ENCODE results near the gene ALDOB.

The ALDOB gene

GRCh38 chr9:101445353-101446029 is 9.9 kb upstream of the ALDOB start:
- in situ Hi-C loops (cut with MboI; ENCODE audit: low sequenced_read_pairs, unreplicated experiment) = no loop called here
- no peak for DNase-seq (ENCODE audit: low spot score)
- no peak for TF ChIP-seq CTCF (IDR thresholded peaks at IDR 0.05; ENCODE audit: borderline replicate concordance, control extremely low read depth, extremely low read depth, insufficient read depth, missing control alignments)

- in situ Hi-C loops (cut with MboI; ENCODE audit: low sequenced_read_pairs, unreplicated experiment) = no loop called here
- no peak for DNase-seq (ENCODE audit: low spot score)
- TF ChIP-seq CTCF (IDR thresholded peaks at IDR 0.05; ENCODE audit: borderline replicate concordance, control extremely low read depth, extremely low read depth, insufficient read depth, missing control alignments) = no peak
Observed at GRCh38 chr9:101443364-101443771, 7.8 kb upstream of the ALDOB start.

GRCh38 chr9:101442736-101443135 is 7.2 kb upstream of the ALDOB start:
- DNase-seq (ENCODE audit: low spot score) = no peak
- in situ Hi-C loops (cut with MboI; ENCODE audit: low sequenced_read_pairs, unreplicated experiment) = no loop called here
- TF ChIP-seq CTCF (IDR thresholded peaks at IDR 0.05; ENCODE audit: borderline replicate concordance, control extremely low read depth, extremely low read depth, insufficient read depth, missing control alignments) = no peak

- in situ Hi-C loops (cut with MboI; ENCODE audit: low sequenced_read_pairs, unreplicated experiment) = no loop called here
- no peak for DNase-seq (ENCODE audit: low spot score)
- TF ChIP-seq CTCF (IDR thresholded peaks at IDR 0.05; ENCODE audit: borderline replicate concordance, control extremely low read depth, extremely low read depth, insufficient read depth, missing control alignments) = no peak
Observed at GRCh38 chr9:101442318-101442717, 6.7 kb upstream of the ALDOB start.

GRCh38 chr9:101440714-101441230 is 5.2 kb upstream of the ALDOB start:
- DNase-seq (ENCODE audit: low spot score) = no peak
- in situ Hi-C loops (cut with MboI; ENCODE audit: low sequenced_read_pairs, unreplicated experiment) = no loop called here
- no peak for TF ChIP-seq CTCF (IDR thresholded peaks at IDR 0.05; ENCODE audit: borderline replicate concordance, control extremely low read depth, extremely low read depth, insufficient read depth, missing control alignments)

- TF ChIP-seq CTCF (IDR thresholded peaks at IDR 0.05; ENCODE audit: borderline replicate concordance, control extremely low read depth, extremely low read depth, insufficient read depth, missing control alignments) = no peak
- in situ Hi-C loops (cut with MboI; ENCODE audit: low sequenced_read_pairs, unreplicated experiment) = no loop called here
- DNase-seq (ENCODE audit: low spot score) = no peak
Observed at GRCh38 chr9:101438523-101438922, 2.9 kb upstream of the ALDOB start.
